HCT116 (cell line): ENCODE data around the gene IL20RB.

Source experiments
- EZH2phosphoT487 ChIP-seq: fragments of 200-600 bp; IDR thresholded peaks from 2 replicates; pipeline ENCODE4 v1.6.1; 2018; ENCODE audit warnings: antibody characterized with exemption, borderline replicate concordance
- MAX ChIP-seq: IDR thresholded peaks from 2 replicates; pipeline ENCODE4 v1.6.1; 2012
- POLR2A ChIP-seq: IDR thresholded peaks from 2 replicates; pipeline ENCODE4 v1.7.0; 2011; ENCODE audit warnings: borderline replicate concordance; ENCODE audit not compliant: insufficient read depth, insufficient read length; ENCODE audit errors: extremely low read depth
- POLR2AphosphoS5 ChIP-seq: IDR thresholded peaks from 2 replicates; pipeline ENCODE4 v1.6.1; 2011; ENCODE audit warnings: mild to moderate bottlenecking, low read depth, low read length, moderate library complexity
- RAD21 ChIP-seq: IDR thresholded peaks from 2 replicates; pipeline ENCODE4 v1.6.1; 2012; ENCODE audit warnings: low read depth, mild to moderate bottlenecking
- SIN3A ChIP-seq: IDR thresholded peaks from 2 replicates; pipeline ENCODE4 v1.6.1; 2012; ENCODE audit warnings: low read depth
- YY1 ChIP-seq: IDR thresholded peaks from 2 replicates; pipeline ENCODE4 v1.6.1; 2011; ENCODE audit warnings: low read length, low read depth, moderate library complexity, mild to moderate bottlenecking; ENCODE audit not compliant: insufficient replicate concordance; ENCODE audit errors: extremely low read depth
- ZBTB33 ChIP-seq: IDR thresholded peaks from 2 replicates; pipeline ENCODE4 v1.6.1; 2011; ENCODE audit warnings: mild to moderate bottlenecking, low read length, moderate library complexity; ENCODE audit not compliant: insufficient replicate concordance; ENCODE audit errors: extremely low read depth
- ZFX ChIP-seq: fragments of 450-650 bp; IDR thresholded peaks from 2 replicates; pipeline ENCODE4 v1.6.1; 2017
- TF ChIP-seq, protein P1 (sequence below), 3 experiments: fragments of 200-600 bp in 1 of 3; sonication (generic) in 1 of 3; IDR thresholded peaks in 2 of 3; conservative IDR thresholded peaks in 1 of 3; 2 replicates each; pipeline ENCODE4 v1.5.1; 2012 to 2017; ENCODE audit warnings: low read depth in 2 of 3, low read length in 2 of 3, antibody characterized with exemption in 1 of 3, borderline replicate concordance in 1 of 3, control low read depth in 1 of 3, mild to moderate bottlenecking in 1 of 3, mixed read lengths in 1 of 3, mixed run types in 1 of 3, moderate library complexity in 1 of 3; ENCODE audit not compliant: insufficient read depth in 1 of 3

DNA sequence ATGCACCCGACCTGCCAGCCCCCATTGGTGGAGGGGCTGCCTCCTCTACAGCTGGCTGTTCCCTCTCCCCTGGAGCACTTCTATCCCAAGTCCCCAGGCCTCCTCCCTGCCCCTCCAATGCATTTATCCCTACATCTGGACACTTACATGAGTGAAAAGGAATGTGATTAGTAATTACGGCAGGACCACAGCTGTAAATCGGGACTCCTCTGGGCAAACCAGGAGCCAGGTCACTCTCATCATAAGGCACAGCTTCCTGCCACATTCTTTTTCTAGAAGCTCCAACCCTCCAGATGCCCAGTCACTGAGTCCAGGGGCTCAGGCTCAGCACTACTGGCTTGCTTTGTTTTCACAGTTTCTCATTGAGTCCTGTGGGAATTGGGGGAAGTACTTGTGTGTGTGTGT lies 54.3 kb downstream of the IL20RB start:
- no peak for TF ChIP-seq EZH2phosphoT487
- TF ChIP-seq MAX, result no peak
- TF ChIP-seq, protein P1, sequence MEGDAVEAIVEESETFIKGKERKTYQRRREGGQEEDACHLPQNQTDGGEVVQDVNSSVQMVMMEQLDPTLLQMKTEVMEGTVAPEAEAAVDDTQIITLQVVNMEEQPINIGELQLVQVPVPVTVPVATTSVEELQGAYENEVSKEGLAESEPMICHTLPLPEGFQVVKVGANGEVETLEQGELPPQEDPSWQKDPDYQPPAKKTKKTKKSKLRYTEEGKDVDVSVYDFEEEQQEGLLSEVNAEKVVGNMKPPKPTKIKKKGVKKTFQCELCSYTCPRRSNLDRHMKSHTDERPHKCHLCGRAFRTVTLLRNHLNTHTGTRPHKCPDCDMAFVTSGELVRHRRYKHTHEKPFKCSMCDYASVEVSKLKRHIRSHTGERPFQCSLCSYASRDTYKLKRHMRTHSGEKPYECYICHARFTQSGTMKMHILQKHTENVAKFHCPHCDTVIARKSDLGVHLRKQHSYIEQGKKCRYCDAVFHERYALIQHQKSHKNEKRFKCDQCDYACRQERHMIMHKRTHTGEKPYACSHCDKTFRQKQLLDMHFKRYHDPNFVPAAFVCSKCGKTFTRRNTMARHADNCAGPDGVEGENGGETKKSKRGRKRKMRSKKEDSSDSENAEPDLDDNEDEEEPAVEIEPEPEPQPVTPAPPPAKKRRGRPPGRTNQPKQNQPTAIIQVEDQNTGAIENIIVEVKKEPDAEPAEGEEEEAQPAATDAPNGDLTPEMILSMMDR (IDR thresholded peaks at IDR 0.05 in 2 of 3, conservative IDR thresholded peaks at IDR 0.05 in 1 of 3; ENCODE audit: borderline replicate concordance in 1 of 3, insufficient read depth in 1 of 3, low read depth in 2 of 3, low read length in 2 of 3), result no peak
- no peak for TF ChIP-seq ZBTB33
- no peak for TF ChIP-seq RAD21
- no peak for TF ChIP-seq SIN3A
- TF ChIP-seq POLR2AphosphoS5, result no peak
- TF ChIP-seq POLR2A, result no peak
- TF ChIP-seq YY1, result no peak
- no peak for TF ChIP-seq ZFX
